ENCODE data around the gene IL16.

IL16 gene

GRCh38 chr15:81294516-81294880 is 97.8 kb downstream of the IL16 start:
- Histone ChIP-seq H3K9ac (ENCODE audit: low read depth, low read length) (peak overlapping the region; percentile 78), H3K4me3 (ENCODE audit: low read depth in 1 of 2, low read length in 2 of 2) (peak overlapping the region in 1 of 2 experiments; percentile 40; a peak in 2 of 4 replicates), H3K79me2 (ENCODE audit: insufficient read depth, low read length) (peaks cover 53% of the 10 kb centered on the region), H3K27me3 (ENCODE audit: insufficient read depth, low read length, poor library complexity) (no peaks in the 10 kb centered on the region), H3K4me1 (ENCODE audit: insufficient read depth, low read length) (peaks cover 87% of the 10 kb centered on the region), H3K4me2 (ENCODE audit: insufficient read depth, low read length) (peak overlapping the region; percentile 76), H3K27ac (ENCODE audit: low read length) (peak overlapping the region; percentile 99), H3K9me3 (ENCODE audit: insufficient read depth, low read length, severe bottlenecking) (no peaks in the 10 kb centered on the region), H3K36me3 (ENCODE audit: insufficient read depth, low read length) (peaks cover 4% of the 10 kb centered on the region), H2AFZ (ENCODE audit: low read depth, low read length) (no peak overlapping the region), H4K20me1 (ENCODE audit: insufficient read depth, low read length) (no peaks in the 10 kb centered on the region)
- peak; percentile 10 for TF ChIP-seq CTCF (IDR thresholded peaks at IDR 0.05; ENCODE audit: borderline replicate concordance, extremely low read depth, low read length, poor library complexity, severe bottlenecking)
- no peak for TF ChIP-seq EZH2 (IDR thresholded peaks at IDR 0.05; ENCODE audit: borderline replicate concordance, low read depth, low read length, severe bottlenecking)
- no peak for DNase-seq
- ATAC-seq (ENCODE audit: insufficient read depth, low read depth), result no peak

DNA sequence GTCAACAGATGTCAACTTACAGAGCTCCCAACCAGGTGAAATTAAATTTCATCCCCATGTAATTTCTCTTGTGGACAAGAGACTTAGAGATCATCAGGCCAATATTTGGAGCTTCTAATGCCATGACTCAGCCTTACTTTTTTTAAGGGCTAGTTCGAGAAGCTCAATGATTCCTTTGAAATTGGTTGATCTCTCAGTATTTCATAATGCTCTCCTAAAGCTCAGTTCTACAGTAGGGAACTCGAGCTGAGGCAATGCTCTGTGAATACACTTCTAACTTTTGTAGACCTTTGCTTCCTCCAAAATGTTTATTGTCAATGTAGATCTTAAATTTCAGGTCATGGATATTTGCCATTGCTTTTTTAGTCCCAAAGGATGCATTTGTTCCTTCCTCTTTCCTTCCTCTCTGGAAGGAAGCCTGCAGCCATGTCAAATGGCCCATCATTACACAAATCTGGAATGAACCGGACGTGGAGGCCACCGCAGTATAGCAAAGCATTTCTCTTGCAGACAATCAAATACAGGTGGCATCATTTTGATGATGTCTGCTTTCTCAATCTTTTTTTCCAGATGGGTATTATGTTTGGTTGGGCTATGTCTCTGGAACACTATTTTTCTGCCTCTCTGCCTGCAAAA is 98.9 kb downstream of the IL16 start:
- no peaks in the 10 kb centered on the region for H4K20me1 ChIP-seq (ENCODE audit: insufficient read depth, low read length)
- peaks cover 14% of the 10 kb centered on the region for H3K36me3 ChIP-seq (ENCODE audit: insufficient read depth, low read length)
- peak overlapping the region; percentile 78 for H3K9ac ChIP-seq (ENCODE audit: low read depth, low read length)
- TF ChIP-seq CTCF (IDR thresholded peaks at IDR 0.05; ENCODE audit: borderline replicate concordance, extremely low read depth, low read length, poor library complexity, severe bottlenecking), result no peak
- no peak for TF ChIP-seq EZH2 (IDR thresholded peaks at IDR 0.05; ENCODE audit: borderline replicate concordance, low read depth, low read length, severe bottlenecking)
- peaks cover 97% of the 10 kb centered on the region for H3K4me1 ChIP-seq (ENCODE audit: insufficient read depth, low read length)
- peak overlapping the region; percentile 63 for H2AFZ ChIP-seq (ENCODE audit: low read depth, low read length)
- H3K4me2 ChIP-seq (ENCODE audit: insufficient read depth, low read length), result peak overlapping the region; percentile 76
- H3K79me2 ChIP-seq (ENCODE audit: insufficient read depth, low read length), result peaks cover 63% of the 10 kb centered on the region
- no peaks in the 10 kb centered on the region for H3K27me3 ChIP-seq (ENCODE audit: insufficient read depth, low read length, poor library complexity)
- peak overlapping the region in 1 of 2 experiments; percentile 67; a peak in 2 of 4 replicates for H3K4me3 ChIP-seq (ENCODE audit: low read depth in 1 of 2, low read length in 2 of 2)
- DNase-seq, result no peak
- ATAC-seq (ENCODE audit: insufficient read depth, low read depth), result no peak
- no peaks in the 10 kb centered on the region for H3K9me3 ChIP-seq (ENCODE audit: insufficient read depth, low read length, severe bottlenecking)
- H3K27ac ChIP-seq (ENCODE audit: low read length), result peak overlapping the region; percentile 99

DNA sequence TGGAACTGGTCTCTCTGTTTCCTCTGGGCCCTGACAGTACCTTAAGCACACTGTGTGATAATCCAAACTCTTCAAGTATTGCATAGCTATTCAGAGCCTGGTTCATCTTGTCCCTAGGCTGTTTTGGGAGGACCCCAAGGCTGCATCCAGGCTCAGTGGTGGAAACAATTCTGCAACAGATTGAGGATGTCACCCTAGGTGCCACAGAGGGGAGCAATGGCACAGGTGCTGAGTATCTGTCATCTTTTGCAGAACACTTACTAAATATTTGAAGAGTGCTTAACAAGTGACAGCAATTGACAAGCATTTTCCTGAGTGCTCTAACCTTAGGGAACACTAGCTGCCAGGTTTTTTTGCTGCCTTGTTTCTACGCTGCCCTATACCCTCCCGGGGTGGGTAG is 99.5 kb downstream of the IL16 start:
- H3K79me2 ChIP-seq (ENCODE audit: insufficient read depth, low read length), result peaks cover 69% of the 10 kb centered on the region
- peak overlapping the region; percentile 11 to 67; a peak in 3 of 4 replicates for H3K4me3 ChIP-seq (ENCODE audit: low read depth in 1 of 2, low read length in 2 of 2)
- ATAC-seq (ENCODE audit: insufficient read depth, low read depth) (no peak), DNase-seq (peak; percentile 32)
- no peaks in the 10 kb centered on the region for H3K27me3 ChIP-seq (ENCODE audit: insufficient read depth, low read length, poor library complexity)
- TF ChIP-seq CTCF (IDR thresholded peaks at IDR 0.05; ENCODE audit: borderline replicate concordance, extremely low read depth, low read length, poor library complexity, severe bottlenecking) (peak; percentile 10), EZH2 (IDR thresholded peaks at IDR 0.05; ENCODE audit: borderline replicate concordance, low read depth, low read length, severe bottlenecking) (no peak)
- H2AFZ ChIP-seq (ENCODE audit: low read depth, low read length), result peak overlapping the region; percentile 63
- H3K4me1 ChIP-seq (ENCODE audit: insufficient read depth, low read length), result peaks cover 99% of the 10 kb centered on the region
- peak overlapping the region; percentile 78 for H3K9ac ChIP-seq (ENCODE audit: low read depth, low read length)
- H4K20me1 ChIP-seq (ENCODE audit: insufficient read depth, low read length), result no peaks in the 10 kb centered on the region
- peak overlapping the region; percentile 76 for H3K4me2 ChIP-seq (ENCODE audit: insufficient read depth, low read length)
- H3K9me3 ChIP-seq (ENCODE audit: insufficient read depth, low read length, severe bottlenecking), result no peaks in the 10 kb centered on the region
- peaks cover 20% of the 10 kb centered on the region for H3K36me3 ChIP-seq (ENCODE audit: insufficient read depth, low read length)
- peak overlapping the region; percentile 99 for H3K27ac ChIP-seq (ENCODE audit: low read length)

Measured in DND-41 (cell line).